A549 (cell line): Measurements from ENCODE around the gene WFIKKN1. TPM values are rescaled to one million over a fixed set of nuclear protein-coding genes. Genes with fewer than 3 reads are reported as not detected.
A peak's percentile ranks its signal among the peaks of the same experiment; 100 is the strongest.

Source experiments
- BHLHE40 ChIP-seq: IDR thresholded peaks from 2 replicates; pipeline ENCODE4 v1.6.1; 2012; ENCODE audit warnings: low read depth, low read length, inconsistent platforms
- E2F6 ChIP-seq: IDR thresholded peaks from 2 replicates; pipeline ENCODE4 v1.6.1; 2012; ENCODE audit warnings: low read depth, borderline replicate concordance
- EHF ChIP-seq: fragments of 250-450 bp; sonication (Bioruptor Pico); IDR thresholded peaks from 2 replicates; pipeline ENCODE4 v1.5.0; 2020; ENCODE audit warnings: mild to moderate bottlenecking
- EP300 ChIP-seq, 2 experiments: fragments of >200 bp; sonication (Bioruptor Twin); formaldehyde crosslinking; IDR thresholded peaks; 2 replicates in 1 of 2; 3 replicates in 1 of 2; pipeline ENCODE4 v1.6.1; 2016 to 2017
- FOSB ChIP-seq: fragments of 250-450 bp; sonication (Bioruptor Pico); IDR thresholded peaks from 2 replicates; pipeline ENCODE4 v1.5.0; 2020; ENCODE audit warnings: mild to moderate bottlenecking, moderate library complexity
- HDAC2 ChIP-seq: fragments of 200-600 bp; sonication (generic); IDR thresholded peaks from 2 replicates; pipeline ENCODE4 v1.6.1; 2016
- HOXA7 ChIP-seq: fragments of 250-450 bp; sonication (Bioruptor Pico); IDR thresholded peaks from 2 replicates; pipeline ENCODE4 v1.5.0; 2020; ENCODE audit warnings: mild to moderate bottlenecking, moderate library complexity
- JUN ChIP-seq, 2 experiments: fragments of >200 bp; sonication (Bioruptor Twin); formaldehyde crosslinking; IDR thresholded peaks; 2 replicates in 1 of 2; 3 replicates in 1 of 2; pipeline ENCODE4 v1.6.1; 2016 to 2017
- MYC ChIP-seq: IDR thresholded peaks from 2 replicates; pipeline ENCODE4 v1.6.1; 2012; ENCODE audit warnings: mild to moderate bottlenecking, inconsistent platforms, low read length, improper control_type of control experiment, borderline replicate concordance
- POLR2A ChIP-seq: IDR thresholded peaks from 2 replicates; pipeline ENCODE4 v1.6.1; 2012; ENCODE audit warnings: mild to moderate bottlenecking, low read length
- RFX5 ChIP-seq: fragments of 450-650 bp; IDR thresholded peaks from 2 replicates; pipeline ENCODE4 v1.7.1; 2014; ENCODE audit warnings: antibody characterized with exemption, mild to moderate bottlenecking, moderate library complexity
- SMC3 ChIP-seq: fragments of >200 bp; sonication (Bioruptor Twin); formaldehyde crosslinking; IDR thresholded peaks from 3 replicates; pipeline ENCODE4 v1.6.1; 2018; ENCODE audit warnings: inconsistent platforms
- TP53 ChIP-seq: fragments of 250-450 bp; sonication (Bioruptor Pico); IDR thresholded peaks from 2 replicates; pipeline ENCODE4 v1.5.0; 2021; ENCODE audit warnings: mild to moderate bottlenecking, moderate library complexity
- ZC3H11A ChIP-seq: fragments of 450-650 bp; IDR thresholded peaks from 2 replicates; pipeline ENCODE4 v1.6.1; 2014; ENCODE audit warnings: antibody characterized with exemption, mild to moderate bottlenecking
- ZFP36 ChIP-seq: fragments of 450-650 bp; IDR thresholded peaks from 2 replicates; pipeline ENCODE4 v1.6.1; 2014; ENCODE audit warnings: borderline replicate concordance; ENCODE audit not compliant: partially characterized antibody
- ZNF302 ChIP-seq: fragments of 250-450 bp; sonication (Bioruptor Pico); IDR thresholded peaks from 2 replicates; pipeline ENCODE4 v1.9.0; 2021; ENCODE audit warnings: inconsistent platforms, mild to moderate bottlenecking, moderate library complexity
- polyA plus RNA-seq, 4 experiments: library from polyadenylated mRNA; depleted of rRNA in 3 of 4; stranded (reverse); fragments of >200 nt; fragmentation: RNase III in 1 of 4; extraction: RNeasy Plus Mini Kit Qiagen cat#74134 plus additional on column Dnase treatment in 1 of 4; gene quantifications; 2 replicates in 3 of 4; 3 replicates in 1 of 4; pipeline ENCODE4 v1.2.3, GENCODE V29; 2011 to 2017
- TF ChIP-seq, protein P1 (sequence below): IDR thresholded peaks from 2 replicates; pipeline ENCODE4 v1.6.1; 2012
- TF ChIP-seq, protein P2 (sequence below): fragments of >200 bp; sonication (Bioruptor Twin); formaldehyde crosslinking; IDR thresholded peaks from 3 replicates; pipeline ENCODE4 v1.5.1; 2016

WFIKKN1 gene
- polyA plus RNA-seq, 2 of the 4 experiments (the other 2 are of a cell fraction), result 0.05 to 0.23 TPM

GRCh38 chr16:683396-684070 is 52.7 kb downstream of the WFIKKN1 start (continued):
- TF ChIP-seq ZFP36 (no peak), MYC (no peak), RFX5 (no peak), TP53 (CRISPR knock-in tag) (no peak), POLR2A (no peak; the same call in 1 of the 2 replicates), ZNF302 (CRISPR knock-in tag) (no peak), SMC3 (no peak), ZC3H11A (no peak), HDAC2 (no peak), FOSB (CRISPR knock-in tag) (no peak), BHLHE40 (no peak), HOXA7 (peak; percentile 59; the same call in 1 of the 2 replicates), E2F6 (peak; percentile 33; the same call in 1 of the 2 replicates), EHF (CRISPR knock-in tag) (no peak), JUN (IDR thresholded peaks at IDR 0.05) (peak in 1 of 2 experiments; percentile 69; a peak in 1 of 5 replicates), EP300 (IDR thresholded peaks at IDR 0.05) (no peak)
- TF ChIP-seq, protein P1, sequence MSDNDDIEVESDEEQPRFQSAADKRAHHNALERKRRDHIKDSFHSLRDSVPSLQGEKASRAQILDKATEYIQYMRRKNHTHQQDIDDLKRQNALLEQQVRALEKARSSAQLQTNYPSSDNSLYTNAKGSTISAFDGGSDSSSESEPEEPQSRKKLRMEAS, result peak; percentile 27
- TF ChIP-seq, protein P2, sequence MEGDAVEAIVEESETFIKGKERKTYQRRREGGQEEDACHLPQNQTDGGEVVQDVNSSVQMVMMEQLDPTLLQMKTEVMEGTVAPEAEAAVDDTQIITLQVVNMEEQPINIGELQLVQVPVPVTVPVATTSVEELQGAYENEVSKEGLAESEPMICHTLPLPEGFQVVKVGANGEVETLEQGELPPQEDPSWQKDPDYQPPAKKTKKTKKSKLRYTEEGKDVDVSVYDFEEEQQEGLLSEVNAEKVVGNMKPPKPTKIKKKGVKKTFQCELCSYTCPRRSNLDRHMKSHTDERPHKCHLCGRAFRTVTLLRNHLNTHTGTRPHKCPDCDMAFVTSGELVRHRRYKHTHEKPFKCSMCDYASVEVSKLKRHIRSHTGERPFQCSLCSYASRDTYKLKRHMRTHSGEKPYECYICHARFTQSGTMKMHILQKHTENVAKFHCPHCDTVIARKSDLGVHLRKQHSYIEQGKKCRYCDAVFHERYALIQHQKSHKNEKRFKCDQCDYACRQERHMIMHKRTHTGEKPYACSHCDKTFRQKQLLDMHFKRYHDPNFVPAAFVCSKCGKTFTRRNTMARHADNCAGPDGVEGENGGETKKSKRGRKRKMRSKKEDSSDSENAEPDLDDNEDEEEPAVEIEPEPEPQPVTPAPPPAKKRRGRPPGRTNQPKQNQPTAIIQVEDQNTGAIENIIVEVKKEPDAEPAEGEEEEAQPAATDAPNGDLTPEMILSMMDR, result no peak

Other genes starting within 250 kb of the WFIKKN1 start
- 25.9 and 36.0 TPM in 2 replicates for gene PGAP6, start 249.0 kb upstream of the WFIKKN1 start, polyA plus RNA-seq (2011; rRNA removed)
- gene PGAP6, start 249.0 kb upstream of the WFIKKN1 start, polyA plus RNA-seq (2017; fragmentation: RNase III; extraction: RNeasy Plus Mini Kit Qiagen cat#74134 plus additional on column Dnase treatment), result 32.3 to 38.1 TPM (median 36.2 TPM) in 3 replicates
- gene NME4, start 233.8 kb upstream of the WFIKKN1 start, polyA plus RNA-seq (2011; rRNA removed), result 229 and 239 TPM in 2 replicates
- gene NME4, start 233.8 kb upstream of the WFIKKN1 start, polyA plus RNA-seq (2017; fragmentation: RNase III; extraction: RNeasy Plus Mini Kit Qiagen cat#74134 plus additional on column Dnase treatment), result 301 to 349 TPM (median 339 TPM) in 3 replicates
- 15.5 and 17.9 TPM in 2 replicates for gene DECR2, start 229.1 kb upstream of the WFIKKN1 start, polyA plus RNA-seq (2011; rRNA removed)
- 31.0 to 38.0 TPM (median 34.2 TPM) in 3 replicates for gene DECR2, start 229.1 kb upstream of the WFIKKN1 start, polyA plus RNA-seq (2017; fragmentation: RNase III; extraction: RNeasy Plus Mini Kit Qiagen cat#74134 plus additional on column Dnase treatment)
- gene RAB11FIP3, start 205.3 kb upstream of the WFIKKN1 start, polyA plus RNA-seq (2011; rRNA removed), result 6.7 and 9.7 TPM in 2 replicates
- gene RAB11FIP3, start 205.3 kb upstream of the WFIKKN1 start, polyA plus RNA-seq (2017; fragmentation: RNase III; extraction: RNeasy Plus Mini Kit Qiagen cat#74134 plus additional on column Dnase treatment), result 18.0 to 19.1 TPM (median 18.4 TPM) in 3 replicates
- gene CAPN15, start 103.3 kb upstream of the WFIKKN1 start, polyA plus RNA-seq (2011; rRNA removed), result 10.0 and 11.4 TPM in 2 replicates
- 31.3 to 33.9 TPM (median 33.3 TPM) in 3 replicates for gene CAPN15, start 103.3 kb upstream of the WFIKKN1 start, polyA plus RNA-seq (2017; fragmentation: RNase III; extraction: RNeasy Plus Mini Kit Qiagen cat#74134 plus additional on column Dnase treatment)
- 0.04 TPM in 1 of 2 replicates, not detected in the other for gene PRR35, start 70.6 kb upstream of the WFIKKN1 start, polyA plus RNA-seq (2011; rRNA removed)
- 0.04 to 0.10 TPM (median 0.04 TPM) in 3 replicates for gene PRR35, start 70.6 kb upstream of the WFIKKN1 start, polyA plus RNA-seq (2017; fragmentation: RNase III; extraction: RNeasy Plus Mini Kit Qiagen cat#74134 plus additional on column Dnase treatment)
- gene NHLRC4, start 64.0 kb upstream of the WFIKKN1 start, polyA plus RNA-seq (2011; rRNA removed), result 0.03 and 0.13 TPM in 2 replicates
- 0.07 to 0.09 TPM (median 0.08 TPM) in 3 replicates for gene NHLRC4, start 64.0 kb upstream of the WFIKKN1 start, polyA plus RNA-seq (2017; fragmentation: RNase III; extraction: RNeasy Plus Mini Kit Qiagen cat#74134 plus additional on column Dnase treatment)
- gene PIGQ, start 61.0 kb upstream of the WFIKKN1 start, polyA plus RNA-seq (2011; rRNA removed), result 13.2 and 15.7 TPM in 2 replicates
- 25.2 to 32.2 TPM (median 31.2 TPM) in 3 replicates for gene PIGQ, start 61.0 kb upstream of the WFIKKN1 start, polyA plus RNA-seq (2017; fragmentation: RNase III; extraction: RNeasy Plus Mini Kit Qiagen cat#74134 plus additional on column Dnase treatment)
- 4.4 and 4.9 TPM in 2 replicates for gene RAB40C, start 40.9 kb upstream of the WFIKKN1 start, polyA plus RNA-seq (2011; rRNA removed)
- 8.1 to 9.7 TPM (median 8.5 TPM) in 3 replicates for gene RAB40C, start 40.9 kb upstream of the WFIKKN1 start, polyA plus RNA-seq (2017; fragmentation: RNase III; extraction: RNeasy Plus Mini Kit Qiagen cat#74134 plus additional on column Dnase treatment)
- 44.2 and 47.2 TPM in 2 replicates for gene METTL26, start 5.3 kb downstream of the WFIKKN1 start, polyA plus RNA-seq (2011; rRNA removed)
- gene METTL26, start 5.3 kb downstream of the WFIKKN1 start, polyA plus RNA-seq (2017; fragmentation: RNase III; extraction: RNeasy Plus Mini Kit Qiagen cat#74134 plus additional on column Dnase treatment), result 78.3 to 83.6 TPM (median 80.3 TPM) in 3 replicates
- gene MCRIP2, start 10.8 kb downstream of the WFIKKN1 start, polyA plus RNA-seq (2011; rRNA removed), result 10.7 and 12.9 TPM in 2 replicates
- 20.3 to 21.3 TPM (median 21.3 TPM) in 3 replicates for gene MCRIP2, start 10.8 kb downstream of the WFIKKN1 start, polyA plus RNA-seq (2017; fragmentation: RNase III; extraction: RNeasy Plus Mini Kit Qiagen cat#74134 plus additional on column Dnase treatment)
- 6.5 and 7.3 TPM in 2 replicates for gene WDR90, start 18.4 kb downstream of the WFIKKN1 start, polyA plus RNA-seq (2011; rRNA removed)
- gene WDR90, start 18.4 kb downstream of the WFIKKN1 start, polyA plus RNA-seq (2017; fragmentation: RNase III; extraction: RNeasy Plus Mini Kit Qiagen cat#74134 plus additional on column Dnase treatment), result 28.1 to 31.4 TPM (median 30.7 TPM) in 3 replicates
- 33.9 and 38.0 TPM in 2 replicates for gene RHOT2, start 37.1 kb downstream of the WFIKKN1 start, polyA plus RNA-seq (2011; rRNA removed)
- 74.0 to 83.5 TPM (median 83.1 TPM) in 3 replicates for gene RHOT2, start 37.1 kb downstream of the WFIKKN1 start, polyA plus RNA-seq (2017; fragmentation: RNase III; extraction: RNeasy Plus Mini Kit Qiagen cat#74134 plus additional on column Dnase treatment)
- gene RHBDL1, start 44.7 kb downstream of the WFIKKN1 start, polyA plus RNA-seq (2011; rRNA removed), result 0.56 and 0.75 TPM in 2 replicates
- 1.2 to 1.6 TPM (median 1.4 TPM) in 3 replicates for gene RHBDL1, start 44.7 kb downstream of the WFIKKN1 start, polyA plus RNA-seq (2017; fragmentation: RNase III; extraction: RNeasy Plus Mini Kit Qiagen cat#74134 plus additional on column Dnase treatment)
- 53.2 and 60.6 TPM in 2 replicates for gene STUB1, start 49.4 kb downstream of the WFIKKN1 start, polyA plus RNA-seq (2011; rRNA removed)
- 90.0 to 93.5 TPM (median 90.4 TPM) in 3 replicates for gene STUB1, start 49.4 kb downstream of the WFIKKN1 start, polyA plus RNA-seq (2017; fragmentation: RNase III; extraction: RNeasy Plus Mini Kit Qiagen cat#74134 plus additional on column Dnase treatment)
- 37.5 and 43.8 TPM in 2 replicates for gene JMJD8, start 53.3 kb downstream of the WFIKKN1 start, polyA plus RNA-seq (2011; rRNA removed)
- 72.6 to 77.0 TPM (median 73.7 TPM) in 3 replicates for gene JMJD8, start 53.3 kb downstream of the WFIKKN1 start, polyA plus RNA-seq (2017; fragmentation: RNase III; extraction: RNeasy Plus Mini Kit Qiagen cat#74134 plus additional on column Dnase treatment)
- 2.7 and 3.0 TPM in 2 replicates for gene WDR24, start 59.4 kb downstream of the WFIKKN1 start, polyA plus RNA-seq (2011; rRNA removed)
- 5.6 to 7.6 TPM (median 6.6 TPM) in 3 replicates for gene WDR24, start 59.4 kb downstream of the WFIKKN1 start, polyA plus RNA-seq (2017; fragmentation: RNase III; extraction: RNeasy Plus Mini Kit Qiagen cat#74134 plus additional on column Dnase treatment)
- 0.53 and 0.54 TPM in 2 replicates for gene FBXL16, start 74.8 kb downstream of the WFIKKN1 start, polyA plus RNA-seq (2011; rRNA removed)
- 1.1 to 1.4 TPM (median 1.2 TPM) in 3 replicates for gene FBXL16, start 74.8 kb downstream of the WFIKKN1 start, polyA plus RNA-seq (2017; fragmentation: RNase III; extraction: RNeasy Plus Mini Kit Qiagen cat#74134 plus additional on column Dnase treatment)
- gene METRN, start 84.1 kb downstream of the WFIKKN1 start, polyA plus RNA-seq (2011; rRNA removed), result 33.8 and 41.0 TPM in 2 replicates
- gene METRN, start 84.1 kb downstream of the WFIKKN1 start, polyA plus RNA-seq (2017; fragmentation: RNase III; extraction: RNeasy Plus Mini Kit Qiagen cat#74134 plus additional on column Dnase treatment), result 72.7 to 82.2 TPM (median 81.0 TPM) in 3 replicates
- 10.9 and 11.9 TPM in 2 replicates for gene ANTKMT, start 90.2 kb downstream of the WFIKKN1 start, polyA plus RNA-seq (2011; rRNA removed)
- gene ANTKMT, start 90.2 kb downstream of the WFIKKN1 start, polyA plus RNA-seq (2017; fragmentation: RNase III; extraction: RNeasy Plus Mini Kit Qiagen cat#74134 plus additional on column Dnase treatment), result 49.2 to 55.8 TPM (median 55.2 TPM) in 3 replicates
- gene CCDC78, start 95.5 kb downstream of the WFIKKN1 start, polyA plus RNA-seq (2011; rRNA removed), result 1.1 and 1.7 TPM in 2 replicates
- gene CCDC78, start 95.5 kb downstream of the WFIKKN1 start, polyA plus RNA-seq (2017; fragmentation: RNase III; extraction: RNeasy Plus Mini Kit Qiagen cat#74134 plus additional on column Dnase treatment), result 4.7 to 5.9 TPM (median 5.6 TPM) in 3 replicates
- gene HAGHL, start 96.1 kb downstream of the WFIKKN1 start, polyA plus RNA-seq (2011; rRNA removed), result 3.5 and 4.4 TPM in 2 replicates
- gene HAGHL, start 96.1 kb downstream of the WFIKKN1 start, polyA plus RNA-seq (2017; fragmentation: RNase III; extraction: RNeasy Plus Mini Kit Qiagen cat#74134 plus additional on column Dnase treatment), result 21.4 to 22.0 TPM (median 21.7 TPM) in 3 replicates
- gene CIAO3, start 110.0 kb downstream of the WFIKKN1 start, polyA plus RNA-seq (2011; rRNA removed), result 17.4 and 19.3 TPM in 2 replicates
- 20.9 to 24.6 TPM (median 23.0 TPM) in 3 replicates for gene CIAO3, start 110.0 kb downstream of the WFIKKN1 start, polyA plus RNA-seq (2017; fragmentation: RNase III; extraction: RNeasy Plus Mini Kit Qiagen cat#74134 plus additional on column Dnase treatment)
- gene MSLN, start 129.7 kb downstream of the WFIKKN1 start, polyA plus RNA-seq (2011; rRNA removed), result 1.8 and 2.4 TPM in 2 replicates
- gene MSLN, start 129.7 kb downstream of the WFIKKN1 start, polyA plus RNA-seq (2017; fragmentation: RNase III; extraction: RNeasy Plus Mini Kit Qiagen cat#74134 plus additional on column Dnase treatment), result 2.7 to 3.6 TPM (median 3.1 TPM) in 3 replicates
- gene RPUSD1, start 157.4 kb downstream of the WFIKKN1 start, polyA plus RNA-seq (2011; rRNA removed), result 10.6 and 10.8 TPM in 2 replicates
- gene RPUSD1, start 157.4 kb downstream of the WFIKKN1 start, polyA plus RNA-seq (2017; fragmentation: RNase III; extraction: RNeasy Plus Mini Kit Qiagen cat#74134 plus additional on column Dnase treatment), result 26.9 to 29.3 TPM (median 29.0 TPM) in 3 replicates
- 4.8 and 5.1 TPM in 2 replicates for gene CHTF18, start 157.6 kb downstream of the WFIKKN1 start, polyA plus RNA-seq (2011; rRNA removed)
- gene CHTF18, start 157.6 kb downstream of the WFIKKN1 start, polyA plus RNA-seq (2017; fragmentation: RNase III; extraction: RNeasy Plus Mini Kit Qiagen cat#74134 plus additional on column Dnase treatment), result 32.5 to 36.7 TPM (median 33.8 TPM) in 3 replicates
- not detected in 2 replicates for gene GNG13, start 169.7 kb downstream of the WFIKKN1 start, polyA plus RNA-seq (2011; rRNA removed)
- gene GNG13, start 169.7 kb downstream of the WFIKKN1 start, polyA plus RNA-seq (2017; fragmentation: RNase III; extraction: RNeasy Plus Mini Kit Qiagen cat#74134 plus additional on column Dnase treatment), result 0.09 TPM in 1 of 3 replicates, not detected in the others